NK-92 treated with Interleukin-12 subunit alpha and Interleukin-12 subunit beta, amount 100 ng/mL, for 24 hours (cell line): ENCODE results near the gene FCN1.

Experiments
- DNase-seq: peaks from one replicate; lab custom pipeline; 2025; lab: John Stamatoyannopoulos, UW

Gene FCN1

GRCh38 chr9:134891053-134891452 is 26.7 kb downstream of the FCN1 start:
- no peak for DNase-seq

- no peak for DNase-seq
Observed at GRCh38 chr9:134890155-134890495, 27.6 kb downstream of the FCN1 start.

GRCh38 chr9:134889386-134890154 is 28.1 kb downstream of the FCN1 start:
- DNase-seq, result no peak

GRCh38 chr9:134888603-134889190 is 29.0 kb downstream of the FCN1 start:
- DNase-seq, result no peak

GRCh38 chr9:134887686-134888602 is 29.8 kb downstream of the FCN1 start:
- no peak for DNase-seq

GRCh38 chr9:134887219-134887618 is 30.5 kb downstream of the FCN1 start:
- no peak for DNase-seq

- DNase-seq, result no peak
Observed at GRCh38 chr9:134886413-134886913, 31.2 kb downstream of the FCN1 start.

- DNase-seq, result no peak
Observed at GRCh38 chr9:134885679-134886412, 31.9 kb downstream of the FCN1 start.

- DNase-seq, result no peak
Observed at GRCh38 chr9:134885001-134885678, 32.6 kb downstream of the FCN1 start.

- DNase-seq, result no peak
Observed at GRCh38 chr9:134884492-134884891, 33.2 kb downstream of the FCN1 start.

GRCh38 chr9:134883040-134883782 is 34.5 kb downstream of the FCN1 start:
- no peak for DNase-seq

- DNase-seq, result no peak
Observed at GRCh38 chr9:134882204-134882785, 35.4 kb downstream of the FCN1 start.

GRCh38 chr9:134881313-134881670 is 36.4 kb downstream of the FCN1 start:
- DNase-seq, result no peak

- DNase-seq, result no peak
Observed at GRCh38 chr9:134880484-134881312, 37.0 kb downstream of the FCN1 start, which contains the start of gene FCN2. FCN2 (plus strand) TSS chr9:134880810; CDS start chr9:134880822, 12 bp downstream.

- no peak for DNase-seq
Observed at GRCh38 chr9:134879664-134880483, 37.8 kb downstream of the FCN1 start.

- DNase-seq, result no peak
Observed at GRCh38 chr9:134877541-134877940, 40.2 kb downstream of the FCN1 start.

- DNase-seq, result no peak
Observed at GRCh38 chr9:134875371-134875770, 42.3 kb downstream of the FCN1 start.

GRCh38 chr9:134872482-134873231 is 45.1 kb downstream of the FCN1 start:
- no peak for DNase-seq
